Testis (tissue), 5 donors: Measurements from ENCODE around the gene CCR1. TPM values are rescaled to one million over a fixed set of nuclear protein-coding genes. Genes with fewer than 3 reads are reported as not detected.

Experiments used
- DNase-seq: peaks from one replicate; pipeline ENCODE4 v3.0.0-alpha.2; 2019
- H3K27ac ChIP-seq, 2 donors: fragments of 200-600 bp; sonication (generic); one replicate each; pipeline ENCODE4 v1.5.1; 2019
- H3K27me3 ChIP-seq: fragments of 200-600 bp; sonication (generic); one replicate; pipeline ENCODE4 v1.5.1; 2019
- H3K36me3 ChIP-seq: fragments of 200-600 bp; sonication (generic); one replicate; pipeline ENCODE4 v1.5.1; 2017; ENCODE audit warnings: low read depth; ENCODE audit errors: missing control alignments
- H3K4me1 ChIP-seq: fragments of 200-600 bp; sonication (generic); one replicate; pipeline ENCODE4 v1.5.1; 2019
- H3K4me3 ChIP-seq, 2 donors: fragments of 200-600 bp; sonication (generic); one replicate each; pipeline ENCODE4 v1.5.1; 2017 to 2019
- H3K9me3 ChIP-seq: fragments of 200-600 bp; sonication (generic); one replicate; pipeline ENCODE4 v1.5.1; 2017
- POLR2A ChIP-seq: fragments of 450-650 bp; IDR thresholded peaks from one replicate; pipeline ENCODE4 v1.6.1; 2017; ENCODE audit warnings: antibody characterized with exemption, mild to moderate bottlenecking, moderate library complexity
- WGBS, 2 donors: methylation state at CpG; one replicate each; pipeline ENCODE4 v1.1.5; 2018; 5-methylcytosine and 5-hydroxymethylcytosine counted together
- intact Hi-C: fragments of 100-400 bp; cut with DNase I; formaldehyde crosslinking; loops from one replicate; pipeline ENCODE4 v1.15.1; 2023; ENCODE audit warnings: low total_unique reads
- long read RNA-seq, 2 donors: transcript quantifications; one replicate each; lab custom pipeline, GENCODE V29; 2026
- polyA plus RNA-seq: library from polyadenylated mRNA; stranded (reverse); fragments of 350-450 nt; fragmentation: Illumina TruSeq; extraction: RNeasy Lipid Tissue Mini Kit (QIAGEN cat#74804); gene quantifications from one replicate; pipeline ENCODE4 v1.2.3, GENCODE V29; 2014; ENCODE audit warnings: low read depth, low replicate concordance; ENCODE audit not compliant: insufficient read depth
- total RNA-seq, 2 donors: library from RNA; depleted of rRNA; stranded (reverse); fragments of >200 nt; gene quantifications; one replicate each; pipeline ENCODE4 v1.2.3, GENCODE V29; 2016
- TF ChIP-seq, protein P1 (sequence below), 3 experiments: fragments of 450-650 bp in 2 of 3; fragments of 200-600 bp in 1 of 3; sonication (generic) in 1 of 3; IDR thresholded peaks; one replicate each; pipeline ENCODE4 v1.5.1; 2016 to 2019; ENCODE audit warnings: antibody characterized with exemption in 3 of 3, mild to moderate bottlenecking in 2 of 3, moderate library complexity in 1 of 3

Gene CCR1
- 1 to 10 TPM in 1 of 2 donors, under 1 TPM in 1; 0.16 to 1.8 TPM for total RNA-seq
- 4.9 TPM for polyA plus RNA-seq
- long read RNA-seq, donor 1, partial matches to known transcripts, result 0 of 4 reads
- long read RNA-seq, donor 1, other reads (novel, unspliced or antisense), result 0 of 4 reads
- long read RNA-seq, donor 2, result 0 reads

DNA sequence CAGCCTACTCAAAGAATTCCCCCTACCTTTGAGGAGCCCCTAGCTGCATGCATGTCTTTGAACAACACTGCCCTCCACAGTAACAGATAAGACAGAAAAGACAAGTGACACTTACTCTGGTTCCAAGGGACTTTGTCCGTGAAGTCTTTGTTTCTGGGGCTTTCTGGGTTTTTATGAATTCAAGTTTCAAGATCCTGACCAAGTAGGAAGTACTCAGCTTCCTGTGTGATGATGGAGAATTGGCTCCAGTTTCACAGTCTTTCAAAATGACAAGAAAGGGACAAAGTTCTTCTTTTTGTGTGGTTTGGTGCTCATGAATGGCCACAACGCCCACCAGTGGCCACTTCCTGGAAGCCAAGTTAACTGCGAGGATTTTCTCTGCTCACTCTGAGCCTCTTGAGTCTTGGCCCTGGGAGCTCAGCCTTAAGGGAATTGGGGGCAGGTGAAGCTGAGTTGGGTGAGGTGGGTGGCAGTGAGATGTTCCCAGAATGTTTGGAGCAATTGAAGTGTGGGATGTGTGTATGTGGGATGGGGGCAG is at the start of gene CCR1:
Gene CCR1 (minus strand): TSS at position 147 of the 538 bp plus-strand sequence. CDS start 4,000 bp downstream, outside the sequence.
- WGBS, 2 donors, result 34 to 36% methylated on average over 3 of the region's 3 CpGs
- Histone ChIP-seq H3K4me1 (no peaks in the 10 kb centered on the region), H3K9me3 (no peaks in the 10 kb centered on the region), H3K4me3 (no peak within 1 kb of the TSS), H3K27ac (no peak within 1 kb of the TSS), H3K36me3 (no peaks in the 10 kb centered on the region), H3K27me3 (no peaks in the 10 kb centered on the region)
- no peak for TF ChIP-seq POLR2A
- TF ChIP-seq, protein P1, sequence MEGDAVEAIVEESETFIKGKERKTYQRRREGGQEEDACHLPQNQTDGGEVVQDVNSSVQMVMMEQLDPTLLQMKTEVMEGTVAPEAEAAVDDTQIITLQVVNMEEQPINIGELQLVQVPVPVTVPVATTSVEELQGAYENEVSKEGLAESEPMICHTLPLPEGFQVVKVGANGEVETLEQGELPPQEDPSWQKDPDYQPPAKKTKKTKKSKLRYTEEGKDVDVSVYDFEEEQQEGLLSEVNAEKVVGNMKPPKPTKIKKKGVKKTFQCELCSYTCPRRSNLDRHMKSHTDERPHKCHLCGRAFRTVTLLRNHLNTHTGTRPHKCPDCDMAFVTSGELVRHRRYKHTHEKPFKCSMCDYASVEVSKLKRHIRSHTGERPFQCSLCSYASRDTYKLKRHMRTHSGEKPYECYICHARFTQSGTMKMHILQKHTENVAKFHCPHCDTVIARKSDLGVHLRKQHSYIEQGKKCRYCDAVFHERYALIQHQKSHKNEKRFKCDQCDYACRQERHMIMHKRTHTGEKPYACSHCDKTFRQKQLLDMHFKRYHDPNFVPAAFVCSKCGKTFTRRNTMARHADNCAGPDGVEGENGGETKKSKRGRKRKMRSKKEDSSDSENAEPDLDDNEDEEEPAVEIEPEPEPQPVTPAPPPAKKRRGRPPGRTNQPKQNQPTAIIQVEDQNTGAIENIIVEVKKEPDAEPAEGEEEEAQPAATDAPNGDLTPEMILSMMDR (IDR thresholded peaks at IDR 0.05), result peak in 2 of 3 experiments; percentile 25 to 38
- intact Hi-C loops, result no loop called here
- DNase-seq, result peak; percentile 54

DNA sequence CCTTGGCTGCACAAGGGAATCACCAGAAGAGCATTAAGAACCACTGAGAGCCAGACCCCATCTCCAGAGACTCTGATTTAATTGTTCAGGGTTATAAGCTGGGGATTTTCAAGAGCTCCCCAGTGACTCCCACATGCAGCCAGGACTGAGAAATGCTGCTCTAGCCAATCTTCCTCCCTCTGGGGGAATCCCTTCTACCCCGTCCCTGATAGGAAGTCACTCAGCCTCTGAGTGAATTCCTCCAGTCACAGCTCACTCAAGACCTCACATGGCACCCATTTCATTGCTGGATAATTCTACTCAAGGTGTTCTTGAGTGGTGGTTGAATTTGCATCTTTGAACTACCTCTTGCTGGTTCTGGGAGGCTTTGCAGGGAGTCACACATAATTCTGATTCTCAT is 44.9 kb upstream of the CCR1 start:
- Histone ChIP-seq H3K36me3 (no peaks in the 10 kb centered on the region), H3K4me1 (no peaks in the 10 kb centered on the region), H3K27ac (no peak overlapping the region), H3K4me3 (no peak overlapping the region), H3K27me3 (no peaks in the 10 kb centered on the region), H3K9me3 (no peaks in the 10 kb centered on the region)
- intact Hi-C loops, result no loop called here
- TF ChIP-seq, protein P1 (IDR thresholded peaks at IDR 0.05), result no peak
- no peak for TF ChIP-seq POLR2A
- DNase-seq, result no peak
- 38 to 75% methylated on average over 1 of the region's 1 CpG for WGBS, 2 donors

DNA sequence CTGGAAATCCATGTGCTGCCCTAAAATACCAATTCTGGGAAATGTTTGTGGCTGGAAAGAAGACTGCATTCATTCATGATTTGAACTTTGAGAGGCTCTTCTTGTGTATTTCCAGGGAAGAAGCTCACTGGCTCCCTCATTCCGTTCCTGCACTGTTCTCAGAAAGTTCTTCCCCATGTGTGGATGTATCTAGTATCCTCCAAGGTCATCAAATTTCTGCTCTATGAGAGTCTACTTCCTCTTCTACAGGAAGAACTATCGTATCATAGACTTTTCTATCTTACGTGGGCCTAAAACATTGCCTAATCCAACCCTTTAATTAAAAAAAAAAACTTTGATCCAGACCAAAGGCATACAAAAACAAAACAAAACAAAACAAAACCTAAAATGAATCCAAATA is 37.0 kb upstream of the CCR1 start:
- Histone ChIP-seq H3K4me1 (no peaks in the 10 kb centered on the region), H3K27ac (no peak overlapping the region), H3K36me3 (no peaks in the 10 kb centered on the region), H3K4me3 (no peak overlapping the region), H3K27me3 (no peaks in the 10 kb centered on the region), H3K9me3 (no peaks in the 10 kb centered on the region)
- 71 to 79% methylated on average over 3 of the region's 3 CpGs for WGBS, 2 donors
- TF ChIP-seq, protein P1 (IDR thresholded peaks at IDR 0.05), result no peak
- no peak for TF ChIP-seq POLR2A
- intact Hi-C loops, result no loop called here
- DNase-seq, result no peak

DNA sequence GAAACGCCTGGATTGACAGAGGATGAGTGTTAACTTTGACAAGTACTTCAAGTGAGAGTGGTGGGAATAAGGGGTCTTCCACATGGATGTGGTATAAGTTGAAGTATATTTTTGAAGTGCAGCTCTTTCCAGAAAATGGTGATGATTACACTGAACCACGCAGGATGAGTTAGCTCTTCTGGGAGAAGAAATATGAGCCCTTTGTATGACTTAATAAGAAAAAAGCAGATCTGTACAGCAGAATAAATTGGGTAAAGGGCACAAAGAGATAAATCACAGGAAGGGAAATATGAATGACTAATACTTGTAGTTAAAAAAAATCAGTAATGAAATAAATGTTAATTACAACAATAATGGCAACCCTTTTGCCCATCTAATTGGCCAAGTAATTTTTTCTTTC is 35.4 kb upstream of the CCR1 start:
- no peak for DNase-seq
- H3K9me3 ChIP-seq, result no peaks in the 10 kb centered on the region
- intact Hi-C loops, result no loop called here

More for the DNA sequence above, 35.4 kb upstream of the CCR1 start:
- H3K4me3 ChIP-seq, result no peak overlapping the region
- 75 to 83% methylated on average over 2 of the region's 2 CpGs for WGBS, 2 donors
- no peak for TF ChIP-seq POLR2A
- TF ChIP-seq, protein P1 (IDR thresholded peaks at IDR 0.05), result no peak
- H3K27ac ChIP-seq, result no peak overlapping the region
- H3K36me3 ChIP-seq, result no peaks in the 10 kb centered on the region
- no peaks in the 10 kb centered on the region for H3K4me1 ChIP-seq
- no peaks in the 10 kb centered on the region for H3K27me3 ChIP-seq
